NCI-H748 (cell line): ENCODE results near the gene BIN2.
A peak's percentile ranks its signal among the peaks of the same experiment; 100 is the strongest.
"Not testable (repeated sequence)": the region's sequence is repeated elsewhere in the genome, so short reads cannot be mapped to it uniquely, and the experiment has no call there.

Experiments used
- DNase-seq: peaks from one replicate; lab custom pipeline; 2025; ENCODE audit not compliant: unreplicated experiment; lab: John Stamatoyannopoulos, UW

Gene BIN2

GRCh38 chr12:51346581-51346980, 22.6 kb upstream of the BIN2 start, which contains the start of gene CELA1:
CELA1 (minus strand) TSS chr12:51346679; CDS start chr12:51346638, 41 bp downstream.
- DNase-seq = no peak

DNA sequence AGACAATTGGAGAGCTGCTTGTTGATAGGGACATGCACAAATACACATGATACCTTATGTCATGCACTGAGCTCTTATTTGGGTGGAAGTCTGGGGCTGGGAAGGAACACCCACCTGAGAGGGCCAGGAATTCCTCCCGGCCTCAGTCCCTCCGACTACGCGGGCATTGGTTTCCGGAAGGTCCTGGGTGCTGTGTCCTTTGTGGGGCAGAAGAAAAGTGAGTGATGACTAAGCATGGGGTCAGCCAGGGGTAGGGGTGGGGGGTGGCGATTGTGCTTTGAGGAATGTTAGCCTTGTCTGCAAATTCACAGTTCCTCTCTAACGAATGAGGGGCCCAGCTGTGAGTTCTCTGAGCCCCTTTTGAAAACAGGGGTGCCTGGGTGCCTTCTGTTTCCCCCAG, 21.7 kb upstream of the BIN2 start:
- DNase-seq = no peak

- no peak for DNase-seq
Measured at GRCh38 chr12:51343201-51343600, 19.2 kb upstream of the BIN2 start.

- no peak for DNase-seq
Measured at GRCh38 chr12:51342416-51342815, 18.4 kb upstream of the BIN2 start.

DNA sequence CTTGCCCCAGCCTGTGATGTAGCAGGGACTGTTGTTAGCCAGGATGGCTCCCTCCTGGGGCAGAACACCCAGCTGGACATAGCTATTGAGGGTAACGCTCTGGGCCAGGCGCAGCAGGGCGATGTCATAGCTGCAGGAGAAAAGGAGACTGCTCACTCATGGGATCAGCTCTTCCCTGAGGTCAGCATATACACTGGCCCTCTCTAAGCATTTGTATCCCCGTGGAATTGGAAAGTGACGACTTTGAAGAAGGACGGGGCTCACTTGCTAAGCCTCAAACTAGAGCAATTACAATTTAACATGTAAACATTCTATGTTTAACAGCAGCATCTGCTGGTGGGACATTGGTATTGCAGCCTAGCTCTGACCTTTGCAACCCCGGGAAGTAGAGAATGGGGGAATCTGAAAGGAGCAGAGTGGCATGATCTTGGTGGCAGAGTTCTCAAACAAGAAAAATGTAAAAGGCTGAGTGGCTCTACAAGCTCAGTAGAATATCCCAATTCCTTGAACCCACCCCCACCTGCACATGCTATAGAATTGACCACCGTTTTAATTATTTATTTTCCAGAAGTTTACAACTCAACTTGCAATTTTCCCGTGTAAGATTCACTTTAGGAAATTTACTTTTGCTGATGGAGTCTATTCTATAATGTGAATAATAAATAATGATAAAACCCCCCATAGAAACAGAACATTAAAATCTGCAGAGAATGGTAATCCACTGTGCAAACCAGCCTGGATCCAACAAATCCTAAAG, 17.5 kb upstream of the BIN2 start:
- DNase-seq = peak; percentile 77

DNA sequence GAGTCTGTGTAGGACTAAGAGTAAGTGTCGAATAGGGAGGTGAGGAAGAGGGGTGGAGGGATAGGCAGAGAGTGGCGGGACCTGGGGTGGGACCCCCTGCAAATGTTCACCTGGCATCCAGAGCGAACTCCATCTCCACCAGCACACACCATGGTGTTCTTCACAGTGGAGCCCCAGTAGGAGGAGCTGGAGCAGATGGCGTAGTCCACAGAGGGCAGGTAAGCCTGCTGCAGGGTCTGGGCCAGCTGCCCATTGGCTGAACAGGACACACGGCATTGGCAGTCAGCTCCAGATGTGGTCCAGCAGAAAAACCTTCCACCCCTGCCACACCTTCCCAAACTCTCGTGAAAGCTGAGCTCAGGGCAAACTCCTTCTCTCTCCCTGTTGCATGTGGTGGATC, 15.8 kb upstream of the BIN2 start:
- no peak for DNase-seq

DNA sequence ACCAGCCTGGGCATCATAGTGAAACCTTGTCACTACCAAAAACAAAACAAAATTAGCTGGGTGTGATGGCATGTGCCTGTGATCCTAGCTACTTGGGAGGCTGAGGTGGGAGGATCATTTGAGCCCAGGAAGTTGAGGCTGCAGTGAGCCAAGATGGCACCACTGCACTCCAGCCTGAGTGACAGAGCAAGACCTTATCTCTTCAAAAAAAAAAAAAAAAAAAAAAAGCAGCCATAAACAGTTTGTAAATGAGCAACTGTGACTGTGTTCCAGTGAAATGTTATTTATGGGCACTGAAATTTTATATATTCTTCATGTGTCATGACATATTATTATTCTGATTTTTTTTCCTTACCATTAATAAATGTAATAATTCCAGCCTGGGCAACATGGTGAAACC, 13.4 kb upstream of the BIN2 start:
- not testable (repeated sequence) for DNase-seq

DNA sequence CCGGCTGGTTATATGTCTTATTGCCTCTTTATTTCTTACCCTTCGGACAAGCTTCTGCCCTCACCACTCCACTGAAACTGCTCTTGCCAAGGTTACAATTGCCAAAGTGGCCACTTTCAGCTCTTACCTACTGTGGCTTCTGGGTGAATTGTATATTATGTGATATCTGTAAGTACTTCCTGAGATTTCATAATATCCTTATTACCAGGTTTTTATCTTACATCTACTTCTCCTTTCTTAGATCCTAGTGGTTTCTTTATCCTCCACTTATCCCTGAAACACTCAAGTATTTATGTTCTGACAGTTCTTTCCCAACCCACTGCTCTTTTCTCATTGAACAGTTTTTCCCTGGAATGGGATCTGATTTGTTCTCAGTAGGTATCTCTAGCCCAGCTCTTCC, 12.0 kb upstream of the BIN2 start:
- no peak for DNase-seq

DNA sequence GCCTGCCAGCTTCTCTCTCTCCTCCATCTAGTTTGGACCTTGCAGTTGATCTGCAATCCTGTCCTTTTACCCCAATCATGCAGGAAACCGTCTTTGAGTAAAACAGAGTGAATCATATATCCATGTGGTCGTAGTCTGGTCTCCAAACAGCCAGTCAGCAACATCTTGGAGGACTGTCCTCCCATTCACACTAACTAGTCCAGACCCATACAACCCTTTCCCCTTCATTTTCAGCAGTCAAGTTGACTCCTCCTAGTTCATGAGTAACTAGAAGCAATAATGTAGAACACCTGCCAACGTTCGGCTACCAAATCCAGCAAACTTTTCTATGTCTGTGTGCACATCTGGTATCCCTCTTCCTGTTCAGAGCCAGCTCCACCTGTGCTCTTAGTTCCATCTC, 10.8 kb upstream of the BIN2 start:
- DNase-seq = no peak

DNA sequence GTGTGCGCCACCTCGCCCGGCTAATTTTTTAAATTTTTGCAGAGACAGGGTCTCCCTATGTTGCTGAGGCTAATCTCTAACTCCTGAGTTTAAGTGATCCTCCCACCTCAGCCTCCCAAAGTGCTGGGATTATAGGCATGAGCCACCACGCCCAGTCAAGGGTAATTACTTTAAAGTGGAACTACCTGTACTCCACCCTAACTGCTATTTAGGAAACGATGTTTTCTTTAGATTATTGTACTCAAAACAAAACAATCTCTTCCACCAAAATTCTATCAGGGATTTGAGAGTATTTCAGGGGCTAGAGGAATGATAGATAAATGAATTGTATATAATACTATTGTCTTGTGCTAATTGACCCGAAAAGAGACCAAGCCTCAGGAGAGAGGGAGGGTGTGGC, 9.6 kb upstream of the BIN2 start:
- no peak for DNase-seq

DNA sequence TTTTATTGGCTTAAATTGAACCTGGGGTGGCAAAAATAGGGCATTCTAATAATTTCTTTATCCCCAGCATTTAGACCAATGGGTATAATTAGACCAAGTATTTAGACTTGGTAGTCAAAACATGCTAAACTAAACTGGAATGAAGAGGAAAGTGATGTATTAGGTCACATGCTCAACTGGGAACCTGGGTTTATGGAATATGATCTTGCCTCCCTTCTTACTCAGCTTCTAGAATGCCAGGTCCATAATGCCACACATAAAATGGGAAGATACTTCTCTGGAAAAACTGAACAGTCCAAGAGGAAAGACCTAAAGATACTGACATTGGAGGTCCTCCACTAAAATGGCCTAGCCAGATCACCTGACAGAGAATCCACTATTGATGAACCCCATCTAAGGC, 6.2 kb upstream of the BIN2 start:
- no peak for DNase-seq

DNA sequence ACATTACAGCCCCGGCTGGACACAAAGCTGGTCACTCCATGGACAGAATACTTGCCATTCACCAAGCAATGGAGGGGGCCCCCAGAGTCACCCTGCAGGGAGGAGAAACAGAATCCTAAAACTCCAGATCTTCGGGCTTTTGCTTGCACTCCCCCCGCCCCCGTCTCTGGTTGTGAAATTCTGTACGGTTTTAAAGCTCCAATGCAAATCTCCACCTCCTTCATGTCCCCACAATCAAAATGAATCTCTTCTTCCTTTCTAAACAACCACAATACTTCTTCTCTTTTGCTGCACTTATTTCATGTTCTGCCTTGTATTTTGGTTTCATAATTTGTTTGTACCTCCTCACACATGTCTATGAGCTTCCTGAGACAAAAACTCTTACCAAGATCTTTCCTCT, 5.8 kb upstream of the BIN2 start:
- no peak for DNase-seq

DNA sequence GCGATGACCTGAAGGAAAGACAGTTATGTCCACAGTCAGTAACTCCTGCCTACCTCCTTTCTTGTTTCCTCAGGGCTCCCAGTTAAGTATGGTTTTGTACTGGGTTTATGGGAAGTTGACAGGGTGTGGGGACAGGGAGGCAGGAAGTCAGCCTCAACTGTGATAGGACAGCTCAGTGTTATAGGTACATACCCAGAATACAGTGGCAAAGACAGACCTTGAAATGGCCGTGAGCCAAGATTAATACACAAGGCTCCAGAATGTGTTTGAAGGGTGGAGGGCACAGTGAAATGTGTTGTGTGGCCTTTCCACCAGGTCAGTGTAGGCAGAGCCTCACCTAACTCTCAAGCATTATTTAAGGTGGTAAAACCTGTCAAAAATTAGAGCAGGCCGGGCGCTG, 4.6 kb upstream of the BIN2 start:
- DNase-seq = no peak

GRCh38 chr12:51326698-51327439, 2.9 kb upstream of the BIN2 start:
- no peak for DNase-seq

GRCh38 chr12:51324953-51325352, 979 bp upstream of the BIN2 start:
- no peak for DNase-seq

DNA sequence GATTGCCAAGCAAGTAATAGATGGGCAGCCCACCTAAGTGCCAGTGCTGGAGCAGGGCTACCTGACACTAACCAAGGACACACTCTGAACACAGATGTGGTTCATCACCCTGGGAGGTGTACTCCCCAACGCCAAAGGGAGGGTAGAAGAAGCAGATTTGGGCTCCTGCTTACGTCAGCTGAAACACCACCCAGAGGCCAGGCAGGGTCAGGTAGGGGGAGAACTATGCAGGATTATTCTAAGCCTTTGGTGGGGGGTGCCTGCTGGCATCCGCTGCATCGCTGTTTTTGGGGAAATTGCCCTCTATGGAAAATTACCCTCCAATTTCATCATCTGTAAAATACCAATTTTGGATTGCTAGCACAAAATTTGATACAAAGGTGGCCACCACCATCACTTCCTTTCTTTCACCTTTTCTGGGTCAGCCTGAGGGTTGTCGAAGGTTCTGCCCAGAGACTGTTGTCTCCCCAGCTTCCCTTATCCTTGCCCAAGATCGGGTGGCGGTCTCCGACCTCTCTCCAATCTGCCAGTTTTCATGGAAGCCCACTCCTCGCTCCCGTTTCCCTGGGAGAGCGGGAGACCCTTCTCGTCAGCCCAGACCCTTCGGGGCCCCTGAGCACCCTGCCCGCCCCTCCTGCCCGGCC, 535 bp downstream of the BIN2 start:
- DNase-seq = no peak

DNA sequence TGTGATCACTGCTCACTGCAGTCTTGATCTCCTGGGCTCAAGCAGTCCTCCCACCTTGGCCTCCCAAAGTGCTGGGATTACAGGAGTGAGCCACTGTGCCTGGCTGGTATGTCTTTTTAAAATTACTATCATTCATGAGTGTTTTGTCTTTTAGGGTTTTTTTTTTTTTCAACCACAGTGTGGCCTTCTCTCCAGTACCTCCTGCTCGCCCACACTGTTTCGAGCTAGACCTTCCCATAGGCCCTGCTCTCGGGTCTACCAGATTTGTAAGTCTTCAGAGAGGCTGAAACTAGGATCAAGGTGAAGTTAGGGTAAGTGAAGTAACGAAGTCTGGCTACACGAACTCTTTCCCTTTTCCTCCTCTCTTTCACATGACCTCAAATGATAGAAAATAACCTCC, 1.5 kb downstream of the BIN2 start:
- DNase-seq = no peak

DNA sequence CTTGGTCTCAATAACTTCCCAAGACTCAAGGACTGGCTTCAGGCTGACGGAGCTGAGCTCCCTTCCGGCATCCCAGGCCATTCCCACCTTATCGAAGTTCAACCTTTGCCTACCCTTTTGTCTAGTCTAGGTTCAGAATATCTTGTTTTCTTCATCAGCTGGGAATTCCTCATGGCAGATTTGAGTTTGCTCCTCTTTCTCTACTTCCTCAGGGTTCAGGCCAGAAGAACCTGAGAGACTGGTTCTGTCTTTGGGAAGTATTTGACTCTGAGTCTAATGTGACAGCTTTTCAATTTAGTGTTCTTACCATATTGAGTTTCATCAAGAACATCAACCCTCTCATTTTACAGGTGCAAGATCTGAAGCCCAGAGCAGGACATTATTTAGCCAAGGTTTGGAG, 2.1 kb downstream of the BIN2 start:
- no peak for DNase-seq

GRCh38 chr12:51320695-51321320, 3.2 kb downstream of the BIN2 start:
- peak; percentile 77 for DNase-seq

GRCh38 chr12:51320311-51320694, 3.7 kb downstream of the BIN2 start:
- peak; percentile 35 for DNase-seq

DNA sequence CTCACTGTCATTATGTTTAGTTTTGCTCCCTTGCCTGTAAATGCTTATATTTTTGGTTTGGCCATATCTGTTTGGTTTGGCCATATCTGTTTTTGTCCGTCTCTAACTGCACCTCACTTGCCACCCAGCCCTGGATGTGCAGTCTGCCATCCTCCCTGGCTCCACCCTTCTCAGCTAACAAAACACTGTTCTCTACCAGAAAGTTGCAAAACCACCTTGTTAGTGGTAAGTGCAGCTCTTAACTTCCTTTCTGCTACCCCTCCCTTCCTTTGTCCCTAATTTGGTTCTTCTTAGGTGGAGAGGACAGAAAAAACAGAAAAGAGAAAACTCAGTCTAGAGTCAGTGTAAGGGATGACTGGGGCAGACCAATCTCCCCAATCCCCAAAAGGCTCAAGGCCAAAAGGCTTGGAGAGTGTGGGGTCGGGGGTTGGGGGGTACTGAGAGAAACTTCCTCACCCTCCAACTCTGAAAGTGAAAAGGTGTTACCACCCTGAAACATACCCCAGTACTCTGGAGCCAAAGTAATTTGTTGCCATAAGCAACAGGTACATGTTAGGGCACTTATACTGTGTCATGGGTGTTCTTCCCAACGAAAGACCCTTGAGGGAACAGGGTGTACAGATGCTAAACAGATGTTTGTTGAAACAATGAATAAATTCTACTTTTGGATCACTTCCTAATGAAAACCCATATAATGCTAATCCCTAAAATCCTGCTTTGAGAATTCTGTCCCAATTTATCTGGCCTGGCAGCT, 5.0 kb downstream of the BIN2 start:
- DNase-seq = no peak
